ENCODE measurements around the gene ETV2.

Gene ETV2

DNA sequence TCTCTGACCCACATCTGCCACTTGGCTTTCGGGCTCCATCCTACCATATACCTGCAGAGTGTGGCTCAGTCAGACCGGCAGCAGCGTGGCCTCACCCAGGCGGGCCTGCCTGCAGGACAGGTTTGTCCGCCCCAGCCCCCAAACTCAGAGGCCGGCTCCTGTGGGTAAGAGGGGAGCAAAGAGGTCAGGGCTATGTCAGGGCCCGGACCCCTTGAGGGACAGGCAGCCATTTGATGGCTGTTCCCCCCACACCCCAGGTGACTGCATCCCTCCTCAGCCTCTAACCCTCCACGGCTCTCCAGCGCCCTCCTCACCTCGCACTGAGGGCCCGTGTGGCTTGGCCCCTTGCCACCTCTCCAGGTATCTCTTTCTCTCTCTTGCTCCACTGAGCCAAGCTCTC is 50.5 kb downstream of the ETV2 start:
- Histone ChIP-seq H3K4me3 (ENCODE audit: low read depth, low read length) (no peak overlapping the region), H3K27me3 (replicated peaks) (no peaks in the 10 kb centered on the region), H3K36me3 (replicated peaks) (no peaks in the 10 kb centered on the region), H3K27ac (no peak overlapping the region)
- no peak for TF ChIP-seq CTCF (IDR thresholded peaks at IDR 0.05; ENCODE audit: low read depth, low read length, missing control alignments)
- DNase-seq, result no peak
- in situ Hi-C loops (cut with HindIII; ENCODE audit: low pct_ligation_motif_present, low sequenced_read_pairs), result no loop called here

DNA sequence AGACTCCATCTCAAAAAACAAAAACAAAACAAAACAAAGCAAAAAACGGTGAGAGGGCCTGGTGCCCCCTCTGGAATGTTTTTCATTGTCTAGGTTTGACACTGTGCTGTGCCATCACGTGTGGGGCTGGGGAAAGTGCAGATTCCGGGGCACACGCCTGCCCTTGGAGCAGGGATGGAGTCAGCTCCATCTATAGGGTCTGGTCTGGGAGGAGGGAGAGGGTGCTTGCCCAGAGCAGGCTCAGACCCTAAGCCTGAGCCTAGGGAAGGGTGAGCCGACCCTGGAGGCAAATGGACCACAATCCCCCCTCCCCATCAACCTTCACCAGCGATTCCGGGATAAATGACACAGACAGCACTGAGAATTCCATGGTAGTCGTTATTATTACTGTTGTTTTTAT is 51.9 kb downstream of the ETV2 start:
- no peaks in the 10 kb centered on the region for H3K27me3 ChIP-seq (replicated peaks)
- no peak overlapping the region for H3K27ac ChIP-seq
- in situ Hi-C loops (cut with HindIII; ENCODE audit: low pct_ligation_motif_present, low sequenced_read_pairs), result no loop called here
- DNase-seq, result no peak
- no peak overlapping the region for H3K4me3 ChIP-seq (ENCODE audit: low read depth, low read length)
- no peaks in the 10 kb centered on the region for H3K36me3 ChIP-seq (replicated peaks)
- no peak for TF ChIP-seq CTCF (IDR thresholded peaks at IDR 0.05; ENCODE audit: low read depth, low read length, missing control alignments)

GRCh38 chr19:35693835-35694599 is 52.5 kb downstream of the ETV2 start:
- TF ChIP-seq CTCF (IDR thresholded peaks at IDR 0.05; ENCODE audit: low read depth, low read length, missing control alignments), result peak; percentile 99
- Histone ChIP-seq H3K36me3 (replicated peaks) (no peaks in the 10 kb centered on the region), H3K4me3 (ENCODE audit: low read depth, low read length) (no peak overlapping the region), H3K27ac (no peak overlapping the region), H3K27me3 (replicated peaks) (no peaks in the 10 kb centered on the region)
- in situ Hi-C loops (cut with HindIII; ENCODE audit: low pct_ligation_motif_present, low sequenced_read_pairs), result no loop called here
- DNase-seq, result peak; percentile 80

Data from brain microvascular endothelial cell (primary cell).